HG03139 (cell line): ENCODE measurements around the gene PSMD6.
A peak's percentile ranks its signal among the peaks of the same experiment; 100 is the strongest.

ENCODE experiments used
- ATAC-seq: cut with Tn5 transposase; IDR thresholded peaks from one replicate; pipeline ENCODE4 v1.9.1; 2021; ENCODE audit not compliant: unreplicated experiment

Gene PSMD6

GRCh38 chr3:64011685-64012084 is 11.6 kb downstream of the PSMD6 start:
- ATAC-seq, result no peak

- no peak for ATAC-seq
Measured at GRCh38 chr3:64010199-64010598, 13.1 kb downstream of the PSMD6 start.

DNA sequence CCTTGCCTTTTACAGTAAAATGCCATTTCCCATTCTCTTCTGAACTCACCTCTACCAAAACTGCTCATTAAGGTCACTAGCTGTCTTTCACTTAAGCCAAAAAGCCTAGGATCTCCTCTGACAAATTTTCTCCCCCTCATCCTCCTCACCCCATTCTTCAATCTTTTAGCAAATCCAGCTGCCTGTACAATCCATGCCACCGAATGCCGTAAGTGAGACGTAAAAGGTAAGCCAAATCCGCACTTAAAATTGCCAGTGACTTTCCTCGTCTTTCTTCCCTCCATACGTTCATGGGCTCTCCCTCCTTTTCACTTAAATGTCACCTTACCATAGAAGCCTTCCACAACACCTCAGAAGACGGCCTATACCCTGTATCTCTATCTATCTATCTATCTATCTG is 13.8 kb downstream of the PSMD6 start:
- ATAC-seq, result no peak

GRCh38 chr3:64008487-64009351 is 14.6 kb downstream of the PSMD6 start:
- ATAC-seq, result no peak

DNA sequence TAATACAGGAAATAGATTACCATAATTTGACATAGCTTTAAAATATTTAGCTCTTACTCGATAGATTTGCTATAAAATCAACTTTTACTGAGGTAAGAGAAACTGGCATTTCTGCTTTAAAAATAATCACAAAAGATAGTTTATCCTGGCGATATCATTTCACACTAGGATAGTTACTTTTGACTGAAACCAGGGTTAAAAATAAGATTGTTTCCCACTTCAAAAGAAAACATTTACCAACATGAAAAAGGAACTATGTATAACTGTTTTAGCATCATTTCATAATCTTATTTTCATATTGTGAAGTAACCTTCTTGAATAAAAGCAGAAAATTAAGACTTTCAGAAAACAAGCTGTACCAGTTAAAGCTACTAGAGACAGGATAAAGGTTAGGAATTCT is 15.3 kb downstream of the PSMD6 start:
- no peak for ATAC-seq

DNA sequence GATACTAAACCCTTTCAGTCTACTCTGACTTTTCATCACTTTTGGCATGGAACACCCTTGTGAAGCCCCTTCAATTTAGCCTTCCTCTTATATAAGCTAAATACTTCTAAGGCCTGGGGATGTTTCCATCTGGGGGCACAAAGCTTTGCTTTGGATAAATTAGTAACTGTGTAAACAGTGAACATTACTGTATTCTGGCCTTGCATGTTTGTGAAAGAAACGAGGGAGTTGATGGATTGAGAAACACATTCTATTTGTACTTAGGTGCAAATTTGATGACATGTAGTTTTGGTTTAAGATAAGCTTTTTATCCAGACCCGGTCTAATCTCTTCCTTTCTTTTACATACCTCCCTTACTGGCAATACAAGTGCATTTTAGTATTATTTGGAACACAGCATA is 19.7 kb downstream of the PSMD6 start:
- ATAC-seq, result no peak

DNA sequence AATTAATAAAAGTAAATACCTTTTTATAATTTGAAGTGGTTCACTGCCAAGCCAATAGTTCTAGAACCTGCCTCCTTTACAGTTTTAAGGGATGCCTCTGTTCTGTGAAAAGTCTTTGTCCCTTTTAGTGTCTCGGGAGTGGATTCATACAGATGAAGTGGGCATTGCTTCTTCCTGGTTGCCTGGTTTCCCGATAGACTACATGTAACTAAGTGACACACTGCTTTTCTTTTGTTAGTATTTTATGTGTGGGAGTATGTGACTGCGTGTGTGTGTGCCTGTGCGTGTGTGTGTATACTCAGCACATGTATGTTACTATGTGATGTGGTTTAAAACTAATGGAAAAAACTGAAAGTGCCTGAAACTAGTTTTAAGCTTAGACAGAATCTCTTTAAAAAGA is 21.1 kb downstream of the PSMD6 start:
- ATAC-seq, result no peak

DNA sequence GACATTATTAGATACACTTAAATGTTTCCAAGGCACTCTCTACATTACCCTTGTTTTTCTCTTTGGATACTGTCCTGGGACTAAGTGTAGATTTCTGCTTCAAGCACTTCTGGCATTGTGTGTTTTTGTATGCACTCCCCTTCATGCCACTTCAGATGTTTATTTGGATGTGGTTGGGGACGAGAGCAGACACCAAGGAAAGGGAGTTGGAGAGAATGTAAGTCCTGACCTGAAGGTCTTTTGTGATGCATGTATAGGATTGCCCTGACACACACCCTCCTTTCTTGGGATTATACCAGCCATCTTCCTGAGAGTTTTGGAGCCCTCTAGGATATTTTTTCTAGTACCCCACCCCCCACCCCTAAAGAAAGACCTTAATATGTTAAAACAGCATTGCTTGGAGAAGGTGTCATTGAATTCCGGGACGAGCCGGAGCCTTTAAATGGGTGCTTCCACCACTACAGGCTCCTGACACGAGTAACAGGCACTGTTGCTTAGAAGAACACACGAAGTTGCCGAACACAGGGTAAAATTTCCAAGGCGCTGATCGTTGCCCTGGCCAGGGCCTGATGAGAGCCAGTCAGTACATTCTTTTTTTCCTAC is 22.7 kb downstream of the PSMD6 start:
- ATAC-seq, result no peak

GRCh38 chr3:63998852-63999754 is 24.2 kb downstream of the PSMD6 start:
- ATAC-seq, result no peak

DNA sequence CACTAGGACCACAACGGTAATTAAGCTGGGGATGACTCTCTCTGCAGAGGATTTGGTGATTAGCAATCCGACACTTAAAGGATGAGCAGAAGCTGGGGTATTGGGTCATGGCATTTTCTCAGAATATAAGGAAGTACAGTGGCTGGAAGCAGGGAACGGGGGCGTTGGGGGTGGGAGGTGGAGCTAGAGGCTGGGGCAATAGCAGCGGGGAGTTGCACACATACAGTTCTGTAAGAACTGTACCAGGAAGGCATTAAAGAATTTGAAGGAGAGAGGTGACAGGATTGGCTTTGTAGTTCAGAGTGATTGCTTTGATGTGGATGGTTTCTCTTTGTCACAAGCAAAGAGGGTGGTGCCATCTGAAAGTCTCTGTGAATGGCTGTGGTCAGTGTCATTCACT is 28.2 kb downstream of the PSMD6 start:
- no peak for ATAC-seq

DNA sequence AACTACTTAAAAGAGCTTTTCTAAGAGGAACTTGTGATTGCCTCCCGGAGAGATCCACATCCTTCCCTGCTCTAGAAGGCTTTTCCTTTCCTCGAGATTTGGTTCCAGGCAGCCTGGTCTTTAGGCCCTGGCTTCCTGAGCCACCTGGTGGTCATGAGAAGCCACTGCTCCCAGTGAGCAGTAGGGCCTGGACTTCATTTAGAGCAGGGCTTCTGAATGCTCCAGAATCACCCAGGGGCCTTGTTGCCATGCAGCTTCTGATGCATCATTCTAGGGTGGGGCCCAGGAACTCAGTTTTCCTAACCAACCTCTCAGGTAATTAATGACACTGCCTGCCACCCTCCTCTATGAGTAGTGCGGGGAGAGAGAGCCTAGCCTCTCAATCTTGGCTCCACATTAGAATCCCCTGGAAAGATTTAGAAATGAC is 29.6 kb downstream of the PSMD6 start:
- peak; percentile 86 for ATAC-seq

GRCh38 chr3:63992516-63993209 is 30.6 kb downstream of the PSMD6 start:
- ATAC-seq, result no peak

DNA sequence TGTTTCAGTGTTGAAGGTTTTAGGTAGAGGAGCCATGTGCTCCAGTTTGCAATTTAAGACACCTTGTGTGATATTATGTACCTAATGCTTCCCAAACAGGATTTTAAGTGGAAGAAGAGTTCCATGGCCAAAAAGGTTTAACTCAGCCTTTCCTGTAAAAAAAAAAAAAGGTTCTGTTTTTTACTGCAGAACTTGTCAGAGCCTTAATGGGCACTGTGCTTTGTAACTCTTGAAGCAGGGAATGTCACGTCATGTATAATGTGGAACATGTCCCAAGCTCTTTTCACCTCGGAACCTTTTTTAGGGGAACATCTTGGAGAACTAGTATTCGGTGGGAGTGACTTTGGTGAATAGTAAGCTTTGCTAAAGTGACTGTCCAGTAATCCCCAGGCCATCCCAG is 31.6 kb downstream of the PSMD6 start:
- no peak for ATAC-seq

DNA sequence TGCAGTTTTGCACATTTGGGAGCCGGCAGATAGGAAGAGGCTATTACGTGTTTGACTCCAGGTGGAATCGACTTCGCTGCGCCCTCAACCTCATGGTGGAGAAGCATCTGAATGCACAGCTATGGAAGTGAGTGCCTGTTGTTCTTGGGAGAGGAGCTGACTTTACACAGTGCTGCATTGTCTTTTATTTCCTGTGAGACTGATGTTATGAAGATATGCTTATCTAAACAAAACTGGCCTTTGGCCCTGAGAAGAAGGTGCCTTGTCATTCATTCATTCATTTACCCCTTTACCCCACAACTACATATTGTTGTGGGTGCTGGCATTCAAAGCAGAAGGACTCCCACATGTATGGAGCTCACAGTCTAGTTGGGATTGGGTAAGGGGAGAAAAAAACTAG is 32.6 kb downstream of the PSMD6 start:
- no peak for ATAC-seq

DNA sequence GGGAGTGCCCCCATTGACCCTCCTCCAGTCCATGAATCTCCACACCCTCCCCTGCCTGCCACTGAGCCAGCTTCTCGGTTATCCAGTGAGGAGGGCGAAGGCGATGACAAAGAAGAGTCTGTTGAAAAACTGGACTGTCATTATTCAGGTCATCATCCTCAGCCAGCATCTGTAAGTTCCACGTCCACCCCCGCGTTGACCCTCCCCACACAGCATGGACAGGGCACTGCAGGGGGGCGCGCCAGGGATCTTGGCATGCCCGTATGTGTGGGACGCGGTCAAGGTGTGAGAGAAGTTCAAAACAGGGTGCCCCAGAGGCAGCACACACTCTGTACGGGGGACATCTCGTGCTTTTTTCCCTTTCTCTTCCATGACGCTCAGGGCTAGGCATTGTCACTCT is 33.1 kb downstream of the PSMD6 start:
- no peak for ATAC-seq

GRCh38 chr3:63988943-63989342 is 34.4 kb downstream of the PSMD6 start:
- ATAC-seq, result no peak

DNA sequence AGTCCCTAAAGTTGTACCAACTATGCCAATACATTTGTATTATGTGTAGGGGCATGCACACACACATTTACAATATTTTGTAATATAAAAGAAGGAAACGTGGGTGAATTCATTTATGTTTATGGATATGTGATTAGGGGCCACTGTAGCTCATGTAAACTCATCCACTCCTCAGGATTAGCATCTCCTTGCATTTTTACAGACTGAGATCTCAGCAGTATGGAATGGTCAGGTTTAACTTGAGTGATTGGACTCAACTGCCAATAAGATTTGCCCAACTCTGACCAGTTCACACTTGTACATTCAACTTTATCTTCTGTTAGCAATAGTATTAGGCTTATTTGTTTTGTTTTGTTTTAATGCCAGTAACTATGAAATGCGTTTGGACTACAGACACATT is 36.5 kb downstream of the PSMD6 start:
- no peak for ATAC-seq

GRCh38 chr3:63986146-63986545 is 37.1 kb downstream of the PSMD6 start:
- no peak for ATAC-seq

DNA sequence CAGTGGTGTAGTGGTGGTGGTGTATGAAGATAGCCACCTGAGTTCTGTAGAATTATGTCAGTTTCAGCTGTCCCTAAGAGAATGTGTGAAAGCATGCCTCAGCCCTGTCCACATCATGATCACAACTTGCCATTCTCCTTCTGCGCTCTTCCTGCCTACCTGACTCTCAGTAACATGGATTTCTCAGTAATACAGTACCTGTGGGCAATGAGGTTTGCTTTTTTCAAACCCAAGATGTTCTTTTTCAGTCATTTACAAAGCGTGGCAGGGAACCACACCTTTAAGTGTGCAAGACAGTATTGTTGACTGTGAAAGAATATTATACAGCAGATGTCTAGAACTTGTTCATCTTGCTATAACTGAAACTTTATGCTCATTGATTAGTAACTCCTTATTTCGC is 38.9 kb downstream of the PSMD6 start:
- no peak for ATAC-seq

DNA sequence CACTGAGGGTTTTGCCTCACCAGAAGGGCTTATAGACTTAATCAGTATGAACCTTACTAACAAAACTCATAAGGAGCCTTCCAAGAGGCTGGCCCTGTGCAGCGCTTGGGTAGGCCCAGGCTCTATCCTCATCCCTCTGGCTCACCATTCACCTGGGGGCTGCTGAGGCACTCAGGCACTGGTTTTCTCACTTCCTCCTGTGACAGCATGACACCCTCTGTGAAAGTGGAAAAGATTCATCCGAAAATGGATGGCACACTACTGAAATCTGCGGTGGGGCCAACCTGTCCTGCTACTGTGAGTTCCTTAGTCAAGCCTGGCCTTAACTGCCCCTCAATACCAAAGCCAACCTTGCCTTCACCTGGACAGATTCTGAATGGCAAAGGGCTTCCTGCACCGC is 41.3 kb downstream of the PSMD6 start:
- no peak for ATAC-seq
